ENCODE data around the gene PTPRD. TPM values are rescaled to one million over a fixed set of nuclear protein-coding genes. Genes with fewer than 3 reads are reported as not detected.

PTPRD gene
- total and polyA plus RNA-seq, 9 of the 15 experiments (the other 6 are each of a cell fraction or from before 2014, with no cell fraction given) = 0.11 TPM; not detected in 8

GRCh38 chr9:8374471-8374870, 2238.3 kb downstream of the PTPRD start:
- no TSS peak for BruUV-seq (replicated peaks)
- no peaks in the 10 kb centered on the region for H4K20me1 ChIP-seq (replicated peaks; ENCODE audit: control insufficient read depth, insufficient read depth, low read length)
- no peak overlapping the region for H3K4me2 ChIP-seq (ENCODE audit: insufficient read depth, low read length)
- in situ Hi-C loops (cut with MboI) (no loop called here), intact Hi-C loops (cut with micrococcal nuclease) (no loop called here)
- no peak overlapping the region for H3K27ac ChIP-seq (ENCODE audit: extremely low read depth, low read depth, low read length)
- no peaks in the 10 kb centered on the region for H3K4me1 ChIP-seq (replicated peaks in 1 of 2; ENCODE audit: control insufficient read depth in 2 of 2, insufficient read depth in 2 of 2, low read length in 2 of 2)
- no peak for TF ChIP-seq UBTF (IDR thresholded peaks at IDR 0.05; ENCODE audit: borderline replicate concordance in 1 of 2, low read depth in 2 of 2, low read length in 2 of 2)
- TF ChIP-seq, protein P1, sequence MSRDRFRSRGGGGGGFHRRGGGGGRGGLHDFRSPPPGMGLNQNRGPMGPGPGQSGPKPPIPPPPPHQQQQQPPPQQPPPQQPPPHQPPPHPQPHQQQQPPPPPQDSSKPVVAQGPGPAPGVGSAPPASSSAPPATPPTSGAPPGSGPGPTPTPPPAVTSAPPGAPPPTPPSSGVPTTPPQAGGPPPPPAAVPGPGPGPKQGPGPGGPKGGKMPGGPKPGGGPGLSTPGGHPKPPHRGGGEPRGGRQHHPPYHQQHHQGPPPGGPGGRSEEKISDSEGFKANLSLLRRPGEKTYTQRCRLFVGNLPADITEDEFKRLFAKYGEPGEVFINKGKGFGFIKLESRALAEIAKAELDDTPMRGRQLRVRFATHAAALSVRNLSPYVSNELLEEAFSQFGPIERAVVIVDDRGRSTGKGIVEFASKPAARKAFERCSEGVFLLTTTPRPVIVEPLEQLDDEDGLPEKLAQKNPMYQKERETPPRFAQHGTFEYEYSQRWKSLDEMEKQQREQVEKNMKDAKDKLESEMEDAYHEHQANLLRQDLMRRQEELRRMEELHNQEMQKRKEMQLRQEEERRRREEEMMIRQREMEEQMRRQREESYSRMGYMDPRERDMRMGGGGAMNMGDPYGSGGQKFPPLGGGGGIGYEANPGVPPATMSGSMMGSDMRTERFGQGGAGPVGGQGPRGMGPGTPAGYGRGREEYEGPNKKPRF (IDR thresholded peaks at IDR 0.05; ENCODE audit: low read depth, low read length) = no peak
- TF ChIP-seq MECOM (CRISPR knock-in tag; IDR thresholded peaks at IDR 0.05) = no peak
- TF ChIP-seq FUS (optimal IDR thresholded peaks at IDR 0.05; ENCODE audit: low read depth, low read length) = no peak
- no peak for TF ChIP-seq KDM5B (IDR thresholded peaks at IDR 0.05; ENCODE audit: insufficient replicate concordance, low read depth, low read length)
- H3K79me2 ChIP-seq (ENCODE audit: control insufficient read depth, insufficient read depth, low read length) = no peaks in the 10 kb centered on the region
- H3K9me1 ChIP-seq (ENCODE audit: control insufficient read depth, insufficient read depth, low read length) = no peaks in the 10 kb centered on the region
- H2AFZ ChIP-seq (ENCODE audit: low read depth, low read length) = no peak overlapping the region
- H3K9ac ChIP-seq (ENCODE audit: insufficient read depth in 1 of 2, low read depth in 2 of 2, low read length in 2 of 2) = no peak overlapping the region
- ATAC-seq (no peak), FAIRE-seq (no peak), DNase-seq (ENCODE audit: extremely low read depth in 1 of 4, low spot score in 3 of 4) (no peak)
- no peaks in the 10 kb centered on the region for H3K36me3 ChIP-seq (ENCODE audit: control insufficient read depth, insufficient read depth, low read length)
- H3K4me3 ChIP-seq = no peak overlapping the region
- 0% methylated on average over 2 of the region's 3 CpGs for WGBS (ENCODE audit: insufficient coverage, low coverage, missing lambda C conversion rate)
- ChIA-PET CTCF (ENCODE audit: low intra/inter-chr PET ratio) (no interaction called here), POLR2A (no interaction called here)
- H3K9me3 ChIP-seq (replicated peaks; ENCODE audit: control insufficient read depth, insufficient read depth, low read depth, low read length) = no peaks in the 10 kb centered on the region
- H3K27me3 ChIP-seq (ENCODE audit: control insufficient read depth in 2 of 2, insufficient read depth in 2 of 2, low read length in 2 of 2) = no peaks in the 10 kb centered on the region
